Endothelial cell of umbilical vein (primary cell): ENCODE results near the gene EXD1.

ENCODE experiments used
- EZH2 ChIP-seq: IDR thresholded peaks from 2 replicates; pipeline ENCODE4 v1.6.1; 2012; ENCODE audit warnings: borderline replicate concordance, low read depth, mild to moderate bottlenecking, moderate library complexity, low read length, inconsistent platforms; ENCODE audit not compliant: severe bottlenecking
- POLR2A ChIP-seq: IDR thresholded peaks from 2 replicates; pipeline ENCODE4 v1.6.1; 2012; ENCODE audit warnings: low read depth, mild to moderate bottlenecking, control low read depth, low read length
- TF ChIP-seq, protein P1 (sequence below), 2 donors: IDR thresholded peaks; 1 replicate in 1 of 2; 2 replicates in 1 of 2; pipeline ENCODE4 v1.5.1; 2011; ENCODE audit warnings: low read length in 2 of 2, mild to moderate bottlenecking in 2 of 2, moderate library complexity in 2 of 2, control low read depth in 1 of 2, inconsistent platforms in 1 of 2, low read depth in 1 of 2; ENCODE audit not compliant: insufficient read depth in 1 of 2; ENCODE audit errors: extremely low read depth in 1 of 2

DNA sequence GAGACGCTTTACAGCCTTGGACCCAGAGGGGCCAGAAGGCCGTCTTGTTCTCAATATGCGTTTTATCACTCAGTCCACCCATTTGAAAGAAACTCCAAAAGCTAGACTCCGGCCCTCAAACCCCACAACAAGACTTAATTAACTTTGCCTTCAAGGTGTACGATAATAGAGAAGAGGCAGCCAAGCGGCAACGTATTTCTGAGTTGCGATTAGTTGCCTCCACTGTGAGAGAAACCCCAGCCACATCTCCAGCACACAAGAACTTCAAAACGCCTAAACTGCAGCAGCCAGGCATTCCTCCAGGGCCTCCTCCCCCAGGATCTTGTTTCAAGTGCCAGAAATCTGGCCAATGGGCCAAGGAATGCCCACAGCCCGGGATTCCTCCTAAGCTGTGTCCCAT is 97.1 kb downstream of the EXD1 start:
- TF ChIP-seq, protein P1, sequence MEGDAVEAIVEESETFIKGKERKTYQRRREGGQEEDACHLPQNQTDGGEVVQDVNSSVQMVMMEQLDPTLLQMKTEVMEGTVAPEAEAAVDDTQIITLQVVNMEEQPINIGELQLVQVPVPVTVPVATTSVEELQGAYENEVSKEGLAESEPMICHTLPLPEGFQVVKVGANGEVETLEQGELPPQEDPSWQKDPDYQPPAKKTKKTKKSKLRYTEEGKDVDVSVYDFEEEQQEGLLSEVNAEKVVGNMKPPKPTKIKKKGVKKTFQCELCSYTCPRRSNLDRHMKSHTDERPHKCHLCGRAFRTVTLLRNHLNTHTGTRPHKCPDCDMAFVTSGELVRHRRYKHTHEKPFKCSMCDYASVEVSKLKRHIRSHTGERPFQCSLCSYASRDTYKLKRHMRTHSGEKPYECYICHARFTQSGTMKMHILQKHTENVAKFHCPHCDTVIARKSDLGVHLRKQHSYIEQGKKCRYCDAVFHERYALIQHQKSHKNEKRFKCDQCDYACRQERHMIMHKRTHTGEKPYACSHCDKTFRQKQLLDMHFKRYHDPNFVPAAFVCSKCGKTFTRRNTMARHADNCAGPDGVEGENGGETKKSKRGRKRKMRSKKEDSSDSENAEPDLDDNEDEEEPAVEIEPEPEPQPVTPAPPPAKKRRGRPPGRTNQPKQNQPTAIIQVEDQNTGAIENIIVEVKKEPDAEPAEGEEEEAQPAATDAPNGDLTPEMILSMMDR (IDR thresholded peaks at IDR 0.05; ENCODE audit: extremely low read depth in 1 of 2, insufficient read depth in 1 of 2, low read depth in 1 of 2, low read length in 2 of 2) = no peak
- no peak for TF ChIP-seq EZH2
- TF ChIP-seq POLR2A = no peak
